ENCODE measurements around the gene CAPN13. TPM values are rescaled to one million over a fixed set of nuclear protein-coding genes. Genes with fewer than 3 reads are reported as not detected.

CAPN13 gene
- total RNA-seq, 1 donor from 2014 or later, result not detected

GRCh38 chr2:30826481-30826880 is 19.2 kb upstream of the CAPN13 start:
- Histone ChIP-seq H3K4me3 (no peak overlapping the region), H3K27ac (no peak overlapping the region), H3K36me3 (no peaks in the 10 kb centered on the region), H3K9me3 (no peaks in the 10 kb centered on the region), H3K27me3 (no peaks in the 10 kb centered on the region), H3K4me1 (no peaks in the 10 kb centered on the region)
- intact Hi-C loops (cut with DNase I), result no loop called here
- TF ChIP-seq, protein P1, sequence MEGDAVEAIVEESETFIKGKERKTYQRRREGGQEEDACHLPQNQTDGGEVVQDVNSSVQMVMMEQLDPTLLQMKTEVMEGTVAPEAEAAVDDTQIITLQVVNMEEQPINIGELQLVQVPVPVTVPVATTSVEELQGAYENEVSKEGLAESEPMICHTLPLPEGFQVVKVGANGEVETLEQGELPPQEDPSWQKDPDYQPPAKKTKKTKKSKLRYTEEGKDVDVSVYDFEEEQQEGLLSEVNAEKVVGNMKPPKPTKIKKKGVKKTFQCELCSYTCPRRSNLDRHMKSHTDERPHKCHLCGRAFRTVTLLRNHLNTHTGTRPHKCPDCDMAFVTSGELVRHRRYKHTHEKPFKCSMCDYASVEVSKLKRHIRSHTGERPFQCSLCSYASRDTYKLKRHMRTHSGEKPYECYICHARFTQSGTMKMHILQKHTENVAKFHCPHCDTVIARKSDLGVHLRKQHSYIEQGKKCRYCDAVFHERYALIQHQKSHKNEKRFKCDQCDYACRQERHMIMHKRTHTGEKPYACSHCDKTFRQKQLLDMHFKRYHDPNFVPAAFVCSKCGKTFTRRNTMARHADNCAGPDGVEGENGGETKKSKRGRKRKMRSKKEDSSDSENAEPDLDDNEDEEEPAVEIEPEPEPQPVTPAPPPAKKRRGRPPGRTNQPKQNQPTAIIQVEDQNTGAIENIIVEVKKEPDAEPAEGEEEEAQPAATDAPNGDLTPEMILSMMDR (IDR thresholded peaks at IDR 0.05), result no peak
- DNase-seq (ENCODE audit: low spot score in 2 of 2), result no peak

GRCh38 chr2:30823452-30823851 is 16.2 kb upstream of the CAPN13 start:
- H3K4me1 ChIP-seq, result no peaks in the 10 kb centered on the region
- H3K27ac ChIP-seq, result no peak overlapping the region
- DNase-seq (ENCODE audit: low spot score in 2 of 2), result no peak
- intact Hi-C loops (cut with DNase I), result no loop called here
- TF ChIP-seq, protein P1 (IDR thresholded peaks at IDR 0.05), result no peak
- no peaks in the 10 kb centered on the region for H3K27me3 ChIP-seq
- no peaks in the 10 kb centered on the region for H3K9me3 ChIP-seq
- no peak overlapping the region for H3K4me3 ChIP-seq
- H3K36me3 ChIP-seq, result no peaks in the 10 kb centered on the region

DNA sequence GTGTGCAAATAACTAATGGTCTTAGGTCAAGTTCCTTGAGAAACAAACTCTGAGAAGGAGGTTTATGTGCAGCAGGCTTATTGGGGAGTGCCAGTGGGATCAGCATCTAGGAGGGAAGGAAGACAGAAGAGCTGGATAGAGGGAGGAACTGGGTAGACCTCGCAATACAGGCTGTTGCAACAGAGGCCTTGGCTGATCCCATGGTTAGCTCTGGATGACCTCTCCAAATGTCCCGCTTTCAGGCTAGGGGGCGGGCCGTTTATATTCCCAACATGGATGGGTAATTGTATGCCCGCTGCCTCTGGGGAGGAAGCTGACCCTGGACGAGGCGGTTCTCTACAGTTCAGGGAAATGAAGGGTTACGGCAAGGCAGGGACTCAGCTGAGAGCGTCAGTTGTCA is 14.7 kb upstream of the CAPN13 start:
- no peak overlapping the region for H3K27ac ChIP-seq

DNA sequence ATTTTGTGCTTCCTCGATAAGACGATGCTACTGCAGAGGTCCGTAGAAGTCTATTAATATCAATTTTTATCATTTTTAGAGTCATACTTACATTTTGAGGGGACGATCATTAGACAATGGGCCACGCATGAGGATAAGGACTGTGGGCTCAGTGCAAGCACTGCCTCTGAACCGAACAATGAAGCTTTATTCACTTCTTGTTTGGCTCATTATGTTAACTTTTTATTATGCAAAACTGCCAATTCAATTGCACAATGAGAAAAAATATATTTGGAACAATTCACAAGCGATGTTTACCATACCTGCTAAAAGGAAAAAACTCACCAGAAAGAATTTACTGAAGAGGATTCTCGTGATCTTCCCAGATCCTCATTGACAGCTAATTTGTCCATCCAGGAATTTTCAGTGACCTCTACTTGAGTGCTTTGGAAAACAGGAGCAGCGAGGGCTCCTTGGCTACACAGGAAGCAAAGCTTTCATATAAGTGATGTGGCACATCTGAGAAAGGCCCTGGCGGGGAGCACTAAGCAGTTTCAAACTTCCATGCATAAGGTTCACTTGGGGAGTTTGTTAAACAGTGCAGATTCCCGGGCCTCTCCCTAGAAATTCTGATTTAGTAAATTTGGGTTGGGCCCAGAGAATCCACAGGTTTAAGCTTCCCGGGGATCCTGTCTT is 13.3 kb upstream of the CAPN13 start:
- DNase-seq (ENCODE audit: low spot score in 2 of 2), result no peak
- TF ChIP-seq, protein P1 (IDR thresholded peaks at IDR 0.05), result no peak
- no peak overlapping the region for H3K4me3 ChIP-seq
- H3K9me3 ChIP-seq, result no peaks in the 10 kb centered on the region
- no peak overlapping the region for H3K27ac ChIP-seq
- intact Hi-C loops (cut with DNase I), result no loop called here
- no peaks in the 10 kb centered on the region for H3K27me3 ChIP-seq
- no peaks in the 10 kb centered on the region for H3K4me1 ChIP-seq
- H3K36me3 ChIP-seq, result no peaks in the 10 kb centered on the region

More for the DNA sequence above, 14.7 kb upstream of the CAPN13 start:
- no peak for DNase-seq (ENCODE audit: low spot score in 2 of 2)
- Histone ChIP-seq H3K27me3 (no peaks in the 10 kb centered on the region), H3K36me3 (no peaks in the 10 kb centered on the region), H3K4me1 (no peaks in the 10 kb centered on the region), H3K4me3 (no peak overlapping the region), H3K9me3 (no peaks in the 10 kb centered on the region)
- intact Hi-C loops (cut with DNase I), result no loop called here
- TF ChIP-seq, protein P1 (IDR thresholded peaks at IDR 0.05), result no peak

DNA sequence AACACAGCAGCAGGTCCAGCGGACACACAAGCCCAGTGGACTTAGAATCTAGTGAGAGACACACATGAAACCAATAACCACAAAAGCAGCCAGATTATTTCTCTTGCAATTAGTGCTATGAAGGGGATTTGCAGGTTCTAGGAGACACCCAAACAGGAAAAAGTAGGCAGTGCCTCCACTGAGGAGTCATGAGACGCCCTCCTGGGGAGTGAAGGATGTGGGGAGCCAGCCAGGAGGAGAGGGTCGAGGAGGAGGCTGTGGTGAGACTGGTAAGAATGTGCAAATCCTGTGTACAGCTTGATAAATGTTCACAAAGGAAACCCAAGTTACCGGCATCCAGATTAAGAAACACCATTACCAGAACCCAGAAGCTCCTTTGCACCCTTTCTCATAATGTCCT is 2.7 kb upstream of the CAPN13 start:
- TF ChIP-seq, protein P1 (IDR thresholded peaks at IDR 0.05), result no peak
- intact Hi-C loops (cut with DNase I), result no loop called here

DNA sequence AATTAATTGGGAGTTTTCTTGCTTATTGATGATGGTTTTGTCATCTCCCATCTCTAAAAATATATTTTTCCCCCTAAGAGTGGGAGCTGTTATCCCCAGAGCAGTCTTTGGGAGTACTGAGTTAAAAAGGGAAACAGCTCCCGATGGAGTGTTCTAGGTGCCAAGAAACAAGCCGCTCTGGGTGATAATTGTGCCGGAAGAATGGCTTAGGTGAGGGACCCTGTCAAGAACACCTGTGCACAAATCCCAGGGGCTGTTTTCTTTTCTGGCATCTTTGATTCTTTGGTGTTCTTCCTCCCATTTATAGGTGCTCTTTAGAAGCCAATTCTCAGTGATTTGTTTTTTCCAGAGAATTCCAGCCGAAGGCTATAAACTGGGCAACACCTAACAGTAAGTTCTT is 1.4 kb upstream of the CAPN13 start:
- H3K4me3 ChIP-seq, result no peak overlapping the region
- no peaks in the 10 kb centered on the region for H3K36me3 ChIP-seq
- TF ChIP-seq, protein P1 (IDR thresholded peaks at IDR 0.05), result no peak
- no peak overlapping the region for H3K27ac ChIP-seq
- no peaks in the 10 kb centered on the region for H3K27me3 ChIP-seq
- no peak for DNase-seq (ENCODE audit: low spot score in 2 of 2)
- no peaks in the 10 kb centered on the region for H3K4me1 ChIP-seq
- intact Hi-C loops (cut with DNase I), result no loop called here
- no peaks in the 10 kb centered on the region for H3K9me3 ChIP-seq

More for the DNA sequence above, 2.7 kb upstream of the CAPN13 start:
- no peaks in the 10 kb centered on the region for H3K9me3 ChIP-seq
- H3K4me3 ChIP-seq, result no peak overlapping the region
- no peak for DNase-seq (ENCODE audit: low spot score in 2 of 2)
- no peaks in the 10 kb centered on the region for H3K4me1 ChIP-seq
- H3K27ac ChIP-seq, result no peak overlapping the region
- no peaks in the 10 kb centered on the region for H3K27me3 ChIP-seq
- no peaks in the 10 kb centered on the region for H3K36me3 ChIP-seq
